Ishikawa (cell line): Measurements from ENCODE around the gene SEMA6B.

Experiments
- CEBPB ChIP-seq: IDR thresholded peaks from 2 replicates; pipeline ENCODE4 v1.6.1; 2012
- CREB1 ChIP-seq: IDR thresholded peaks from 2 replicates; pipeline ENCODE4 v1.6.1; 2012; ENCODE audit warnings: low read depth
- EGR1 ChIP-seq: IDR thresholded peaks from 2 replicates; pipeline ENCODE4 v1.6.1; 2012
- EP300 ChIP-seq: IDR thresholded peaks from 2 replicates; pipeline ENCODE4 v1.6.1; 2012; ENCODE audit warnings: borderline replicate concordance
- FOXM1 ChIP-seq: IDR thresholded peaks from 2 replicates; pipeline ENCODE4 v1.6.1; 2012; ENCODE audit warnings: low read depth, borderline replicate concordance
- NFIC ChIP-seq: IDR thresholded peaks from 2 replicates; pipeline ENCODE4 v1.6.1; 2012
- RAD21 ChIP-seq: IDR thresholded peaks from 2 replicates; pipeline ENCODE4 v1.6.1; 2012; ENCODE audit warnings: low read depth
- TAF1 ChIP-seq: IDR thresholded peaks from 2 replicates; pipeline ENCODE4 v1.6.1; 2012; ENCODE audit warnings: low read depth, mild to moderate bottlenecking
- TCF12 ChIP-seq: IDR thresholded peaks from 2 replicates; pipeline ENCODE4 v1.6.1; 2012; ENCODE audit warnings: low read depth
- TEAD4 ChIP-seq: IDR thresholded peaks from 2 replicates; pipeline ENCODE4 v1.6.1; 2012
- YY1 ChIP-seq: IDR thresholded peaks from 2 replicates; pipeline ENCODE4 v1.6.1; 2012; ENCODE audit warnings: low read depth
- ZBTB7A ChIP-seq: IDR thresholded peaks from 2 replicates; pipeline ENCODE4 v1.6.1; 2012; ENCODE audit warnings: low read depth
- TF ChIP-seq, protein P1 (sequence below): IDR thresholded peaks from 2 replicates; pipeline ENCODE4 v1.6.1; 2012
- TF ChIP-seq, protein P2 (sequence below): IDR thresholded peaks from 2 replicates; pipeline ENCODE4 v1.6.1; 2012; ENCODE audit warnings: low read depth, mild to moderate bottlenecking
- TF ChIP-seq, protein P3 (sequence below): IDR thresholded peaks from 2 replicates; pipeline ENCODE4 v1.6.1; 2012

The SEMA6B gene

DNA sequence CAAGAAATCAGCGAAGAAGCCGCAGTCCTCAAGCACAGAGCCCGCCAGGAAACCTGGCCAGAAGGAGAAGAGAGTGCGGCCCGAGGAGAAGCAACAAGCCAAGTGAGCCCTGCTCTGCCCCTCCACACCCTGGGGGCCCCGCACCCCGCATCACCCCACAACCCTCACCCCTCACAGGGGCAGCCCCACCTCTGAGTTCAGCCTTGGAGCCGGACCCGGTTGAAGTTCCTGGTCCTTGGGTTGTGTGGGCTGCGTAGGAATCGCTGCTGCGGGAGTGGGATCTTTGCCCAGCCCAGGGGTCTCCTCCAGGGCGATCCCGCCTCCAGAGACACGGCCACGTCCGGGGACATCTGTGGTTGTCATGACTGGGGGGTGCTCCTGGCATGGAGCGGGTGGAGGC is 63.2 kb downstream of the SEMA6B start:
- TF ChIP-seq FOXM1 (no peak), ZBTB7A (no peak), CEBPB (no peak), TCF12 (no peak), CREB1 (no peak), EGR1 (no peak), RAD21 (no peak), TAF1 (no peak), TEAD4 (no peak), EP300 (no peak), YY1 (no peak)
- TF ChIP-seq, protein P1, sequence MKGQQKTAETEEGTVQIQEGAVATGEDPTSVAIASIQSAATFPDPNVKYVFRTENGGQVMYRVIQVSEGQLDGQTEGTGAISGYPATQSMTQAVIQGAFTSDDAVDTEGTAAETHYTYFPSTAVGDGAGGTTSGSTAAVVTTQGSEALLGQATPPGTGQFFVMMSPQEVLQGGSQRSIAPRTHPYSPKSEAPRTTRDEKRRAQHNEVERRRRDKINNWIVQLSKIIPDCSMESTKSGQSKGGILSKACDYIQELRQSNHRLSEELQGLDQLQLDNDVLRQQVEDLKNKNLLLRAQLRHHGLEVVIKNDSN = no peak
- TF ChIP-seq, protein P2, sequence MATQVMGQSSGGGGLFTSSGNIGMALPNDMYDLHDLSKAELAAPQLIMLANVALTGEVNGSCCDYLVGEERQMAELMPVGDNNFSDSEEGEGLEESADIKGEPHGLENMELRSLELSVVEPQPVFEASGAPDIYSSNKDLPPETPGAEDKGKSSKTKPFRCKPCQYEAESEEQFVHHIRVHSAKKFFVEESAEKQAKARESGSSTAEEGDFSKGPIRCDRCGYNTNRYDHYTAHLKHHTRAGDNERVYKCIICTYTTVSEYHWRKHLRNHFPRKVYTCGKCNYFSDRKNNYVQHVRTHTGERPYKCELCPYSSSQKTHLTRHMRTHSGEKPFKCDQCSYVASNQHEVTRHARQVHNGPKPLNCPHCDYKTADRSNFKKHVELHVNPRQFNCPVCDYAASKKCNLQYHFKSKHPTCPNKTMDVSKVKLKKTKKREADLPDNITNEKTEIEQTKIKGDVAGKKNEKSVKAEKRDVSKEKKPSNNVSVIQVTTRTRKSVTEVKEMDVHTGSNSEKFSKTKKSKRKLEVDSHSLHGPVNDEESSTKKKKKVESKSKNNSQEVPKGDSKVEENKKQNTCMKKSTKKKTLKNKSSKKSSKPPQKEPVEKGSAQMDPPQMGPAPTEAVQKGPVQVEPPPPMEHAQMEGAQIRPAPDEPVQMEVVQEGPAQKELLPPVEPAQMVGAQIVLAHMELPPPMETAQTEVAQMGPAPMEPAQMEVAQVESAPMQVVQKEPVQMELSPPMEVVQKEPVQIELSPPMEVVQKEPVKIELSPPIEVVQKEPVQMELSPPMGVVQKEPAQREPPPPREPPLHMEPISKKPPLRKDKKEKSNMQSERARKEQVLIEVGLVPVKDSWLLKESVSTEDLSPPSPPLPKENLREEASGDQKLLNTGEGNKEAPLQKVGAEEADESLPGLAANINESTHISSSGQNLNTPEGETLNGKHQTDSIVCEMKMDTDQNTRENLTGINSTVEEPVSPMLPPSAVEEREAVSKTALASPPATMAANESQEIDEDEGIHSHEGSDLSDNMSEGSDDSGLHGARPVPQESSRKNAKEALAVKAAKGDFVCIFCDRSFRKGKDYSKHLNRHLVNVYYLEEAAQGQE = no peak
- TF ChIP-seq, protein P3, sequence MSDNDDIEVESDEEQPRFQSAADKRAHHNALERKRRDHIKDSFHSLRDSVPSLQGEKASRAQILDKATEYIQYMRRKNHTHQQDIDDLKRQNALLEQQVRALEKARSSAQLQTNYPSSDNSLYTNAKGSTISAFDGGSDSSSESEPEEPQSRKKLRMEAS = no peak

DNA sequence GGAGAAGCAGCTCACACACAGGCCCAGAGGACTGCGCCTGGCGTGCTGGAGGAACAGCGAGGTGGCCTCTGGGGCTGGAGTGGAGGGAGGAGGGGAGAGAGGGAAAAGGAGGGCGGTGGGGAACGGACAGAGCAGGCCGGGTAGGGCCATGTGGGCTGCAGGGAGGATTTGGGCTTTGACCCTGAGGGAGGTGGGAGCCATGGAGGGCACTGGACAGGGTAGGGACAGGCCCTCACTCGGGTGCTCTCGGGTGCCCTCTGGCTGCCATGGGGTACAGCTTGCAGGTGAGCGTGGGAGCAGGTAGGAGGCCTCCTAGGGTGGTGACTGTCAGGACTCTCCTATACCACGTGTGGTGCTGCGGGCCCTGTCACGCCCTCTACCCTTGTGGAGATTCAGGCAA is 64.0 kb downstream of the SEMA6B start:
- TF ChIP-seq ZBTB7A (no peak), TAF1 (no peak), NFIC (no peak), RAD21 (no peak), CEBPB (no peak)
- TF ChIP-seq, protein P3 = no peak
- TF ChIP-seq, protein P1 = no peak

DNA sequence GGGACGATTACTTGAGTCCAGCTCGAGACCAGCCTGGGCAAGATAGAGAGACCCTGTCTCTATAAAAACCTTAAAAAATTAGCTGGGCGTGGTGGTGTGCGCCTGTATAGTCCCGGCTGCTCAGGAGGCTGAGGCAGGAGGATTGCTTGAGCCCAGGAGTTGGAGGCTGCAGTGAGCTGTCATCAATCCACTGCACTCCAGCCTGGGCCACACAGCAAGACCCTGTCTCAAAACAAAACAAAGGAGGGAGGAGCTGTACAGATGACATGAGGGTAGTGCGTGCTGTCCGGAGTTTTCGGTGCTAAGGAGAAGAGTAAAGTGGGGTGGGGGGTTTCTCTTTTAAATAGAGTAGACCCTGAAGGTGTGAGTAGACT is 64.8 kb downstream of the SEMA6B start:
- TF ChIP-seq, protein P3 = no peak
- no peak for TF ChIP-seq RAD21
- TF ChIP-seq TCF12 = no peak
- TF ChIP-seq, protein P2 = no peak
- TF ChIP-seq EGR1 = no peak
- TF ChIP-seq TAF1 = no peak
- no peak for TF ChIP-seq YY1
- TF ChIP-seq ZBTB7A = no peak
- TF ChIP-seq CEBPB = no peak
- TF ChIP-seq, protein P1 = no peak
- no peak for TF ChIP-seq CREB1
- TF ChIP-seq FOXM1 = no peak

DNA sequence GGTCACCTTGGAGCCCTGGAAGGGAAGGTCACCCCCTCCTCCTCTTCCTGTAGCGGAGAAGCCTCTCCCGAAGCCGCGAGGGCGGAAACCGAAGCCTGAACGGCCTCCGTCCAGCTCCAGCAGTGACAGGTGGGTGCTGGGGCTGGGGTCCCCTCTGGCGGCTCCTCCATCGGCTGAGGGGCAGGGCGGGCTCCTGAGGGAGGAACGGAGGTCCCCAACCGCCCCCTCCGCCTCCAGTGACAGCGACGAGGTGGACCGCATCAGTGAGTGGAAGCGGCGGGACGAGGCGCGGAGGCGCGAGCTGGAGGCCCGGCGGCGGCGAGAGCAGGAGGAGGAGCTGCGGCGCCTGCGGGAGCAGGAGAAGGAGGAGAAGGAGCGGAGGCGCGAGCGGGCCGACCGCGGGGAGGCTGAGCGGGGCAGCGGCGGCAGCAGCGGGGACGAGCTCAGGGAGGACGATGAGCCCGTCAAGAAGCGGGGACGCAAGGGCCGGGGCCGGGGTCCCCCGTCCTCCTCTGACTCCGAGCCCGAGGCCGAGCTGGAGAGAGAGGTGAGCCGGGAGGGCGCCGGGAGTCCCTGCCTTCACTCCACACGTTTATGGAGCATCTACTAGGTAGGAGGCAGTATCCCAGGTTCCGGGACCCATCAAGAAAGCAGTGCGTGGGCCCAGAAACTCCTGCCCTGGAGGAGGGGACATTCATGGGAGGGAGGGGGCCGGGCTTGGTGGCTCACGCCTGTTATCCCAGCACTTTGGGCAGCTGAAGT is 65.4 kb downstream of the SEMA6B start:
- TF ChIP-seq, protein P2 = no peak
- no peak for TF ChIP-seq EGR1
- TF ChIP-seq CREB1 = no peak
- no peak for TF ChIP-seq NFIC
- no peak for TF ChIP-seq YY1
- TF ChIP-seq, protein P3 = no peak
- TF ChIP-seq TEAD4 = no peak
- TF ChIP-seq TAF1 = no peak
- no peak for TF ChIP-seq CEBPB
- TF ChIP-seq ZBTB7A = no peak
- TF ChIP-seq, protein P1 = no peak
- no peak for TF ChIP-seq EP300
- no peak for TF ChIP-seq FOXM1
